GM23338 (cell line): Measurements from ENCODE around the gene RASA4. TPM values are rescaled to one million over a fixed set of nuclear protein-coding genes. Genes with fewer than 3 reads are reported as not detected.
"Not testable (repeated sequence)": the region's sequence is repeated elsewhere in the genome, so short reads cannot be mapped to it uniquely, and the experiment has no call there.

Experiments used
- ATAC-seq: fragments of 200-7000 bp; cut with Tn5 transposase; 3 replicates; pipeline ENCODE4 v1.9.1; 2020
- DNase-seq: peaks from one replicate; pipeline ENCODE4 v3.0.0-alpha.2; 2015; ENCODE audit warnings: low spot score
- H2AFZ ChIP-seq: fragments of 200-600 bp; sonication (generic); 2 replicates; pipeline ENCODE4 v1.8.0; 2016; ENCODE audit warnings: antibody characterized with exemption, mild to moderate bottlenecking, moderate library complexity
- H3F3A ChIP-seq: fragments of 200-600 bp; sonication (generic); replicated peaks from 2 replicates; pipeline ENCODE4 v1.8.0; 2017; ENCODE audit warnings: antibody characterized with exemption, mixed run types, low read depth
- H3K27ac ChIP-seq: fragments of 200-600 bp; sonication (generic); 2 replicates; pipeline ENCODE4 v1.6.1; 2016; ENCODE audit warnings: low read depth
- H3K27me3 ChIP-seq: fragments of 200-600 bp; sonication (generic); 2 replicates; pipeline ENCODE4 v1.8.0; 2016; ENCODE audit warnings: mild to moderate bottlenecking, mixed run types, moderate library complexity; ENCODE audit not compliant: insufficient read depth
- H3K36me3 ChIP-seq: fragments of 200-600 bp; sonication (generic); 2 replicates; pipeline ENCODE4 v1.8.0; 2016; ENCODE audit warnings: mild to moderate bottlenecking; ENCODE audit not compliant: insufficient read depth
- H3K4me1 ChIP-seq: fragments of 200-600 bp; sonication (generic); 2 replicates; pipeline ENCODE4 v1.8.0; 2016; ENCODE audit warnings: mild to moderate bottlenecking, moderate library complexity; ENCODE audit not compliant: insufficient read depth
- H3K4me2 ChIP-seq: fragments of 200-600 bp; sonication (generic); 2 replicates; pipeline ENCODE4 v1.7.1; 2017; ENCODE audit warnings: mixed run types
- H3K4me3 ChIP-seq: fragments of 200-600 bp; sonication (generic); 2 replicates; pipeline ENCODE4 v1.6.1; 2016; ENCODE audit warnings: mixed run types
- H3K79me2 ChIP-seq: fragments of 200-600 bp; sonication (generic); replicated peaks from 2 replicates; pipeline ENCODE4 v1.8.0; 2017; ENCODE audit warnings: mild to moderate bottlenecking; ENCODE audit not compliant: insufficient read depth
- H3K9me2 ChIP-seq: fragments of 200-600 bp; sonication (generic); 2 replicates; pipeline ENCODE4 v1.8.0; 2017; ENCODE audit not compliant: insufficient read depth
- H4K20me1 ChIP-seq: fragments of 200-600 bp; sonication (generic); replicated peaks from 2 replicates; pipeline ENCODE4 v1.8.0; 2017; ENCODE audit warnings: mild to moderate bottlenecking; ENCODE audit not compliant: insufficient read depth
- H3K27ac Mint-ChIP-seq: 2 replicates; pipeline ENCODE4 v1.8.0; 2020; ENCODE audit warnings: inconsistent platforms, mild to moderate bottlenecking, moderate library complexity, mixed read lengths
- H3K27me3 Mint-ChIP-seq: 3 replicates; pipeline ENCODE4 v1.8.0; 2022; ENCODE audit warnings: low read depth, mild to moderate bottlenecking, moderate library complexity, mixed read lengths, inconsistent platforms; ENCODE audit not compliant: insufficient read depth, poor library complexity
- H3K36me3 Mint-ChIP-seq: 3 replicates; pipeline ENCODE4 v1.8.0; 2021; ENCODE audit warnings: low read depth, mild to moderate bottlenecking, inconsistent platforms, moderate library complexity, mixed read lengths
- H3K4me1 Mint-ChIP-seq: 3 replicates; pipeline ENCODE4 v1.8.0; 2020; ENCODE audit warnings: mild to moderate bottlenecking, inconsistent platforms, mixed read lengths
- H3K4me3 Mint-ChIP-seq: 3 replicates; pipeline ENCODE4 v1.8.0; 2021; ENCODE audit warnings: moderate library complexity, mild to moderate bottlenecking, inconsistent platforms, mixed read lengths
- H3K9me3 Mint-ChIP-seq: 3 replicates; pipeline ENCODE4 v1.8.0; 2020; ENCODE audit warnings: moderate library complexity, mild to moderate bottlenecking, inconsistent platforms, mixed read lengths
- polyA plus RNA-seq: library from polyadenylated mRNA; unstranded; fragments of >200 nt; fragmentation: Nextera tagmentation; extraction: Ambion mirVana; gene quantifications from 2 replicates; pipeline ENCODE4 v1.2.1, GENCODE V29; 2016
- total RNA-seq: library from RNA; depleted of rRNA; stranded (reverse); fragments of >200 nt; shearing (Covaris generic); gene quantifications from 2 replicates; pipeline ENCODE4 v1.2.3, GENCODE V29; 2014

Gene RASA4
- total and polyA plus RNA-seq, 2 experiments from 2014 or later = 2.6 to 4.4 TPM

GRCh38 chr7:102540604-102541003 is 76.0 kb downstream of the RASA4 start:
- H3F3A ChIP-seq, H3K27me3 ChIP-seq, H3K27me3 Mint-ChIP-seq, DNase-seq, H3K36me3 Mint-ChIP-seq, H4K20me1 ChIP-seq, H3K79me2 ChIP-seq, H3K27ac Mint-ChIP-seq, H3K36me3 ChIP-seq, H2AFZ ChIP-seq, H3K4me3 ChIP-seq, H3K27ac ChIP-seq, H3K9me2 ChIP-seq, H3K4me3 Mint-ChIP-seq, ATAC-seq, H3K4me1 ChIP-seq, H3K4me2 ChIP-seq, H3K4me1 Mint-ChIP-seq, H3K9me3 Mint-ChIP-seq: not testable (repeated sequence)

- not testable (repeated sequence) for H2AFZ ChIP-seq, H3K9me3 Mint-ChIP-seq, H4K20me1 ChIP-seq, H3K27me3 ChIP-seq, H3F3A ChIP-seq, ATAC-seq, H3K27me3 Mint-ChIP-seq, H3K27ac Mint-ChIP-seq, H3K36me3 ChIP-seq, H3K4me1 ChIP-seq, H3K4me3 ChIP-seq, H3K79me2 ChIP-seq, H3K4me3 Mint-ChIP-seq, H3K27ac ChIP-seq, H3K4me1 Mint-ChIP-seq, H3K4me2 ChIP-seq, H3K36me3 Mint-ChIP-seq, DNase-seq, H3K9me2 ChIP-seq
Observed at GRCh38 chr7:102535062-102535615, 81.4 kb downstream of the RASA4 start.

GRCh38 chr7:102532127-102532526 is 84.4 kb downstream of the RASA4 start:
- H3K36me3 ChIP-seq, H3K4me3 ChIP-seq, H3K4me2 ChIP-seq, ATAC-seq, H3K4me1 Mint-ChIP-seq, H2AFZ ChIP-seq, H3K9me2 ChIP-seq, DNase-seq, H3F3A ChIP-seq, H3K4me1 ChIP-seq, H4K20me1 ChIP-seq, H3K27ac ChIP-seq, H3K79me2 ChIP-seq, H3K36me3 Mint-ChIP-seq, H3K27ac Mint-ChIP-seq, H3K27me3 Mint-ChIP-seq, H3K9me3 Mint-ChIP-seq, H3K27me3 ChIP-seq, H3K4me3 Mint-ChIP-seq: not testable (repeated sequence)

GRCh38 chr7:102531583-102531982 is 85.0 kb downstream of the RASA4 start:
- not testable (repeated sequence) for H3K36me3 ChIP-seq, H3K4me1 Mint-ChIP-seq, DNase-seq, H3K4me3 ChIP-seq, H3K4me3 Mint-ChIP-seq, H2AFZ ChIP-seq, H3K27me3 Mint-ChIP-seq, H3K4me2 ChIP-seq, H3K27ac Mint-ChIP-seq, H3K9me2 ChIP-seq, H3K27ac ChIP-seq, ATAC-seq, H3K27me3 ChIP-seq, H3K9me3 Mint-ChIP-seq, H3K36me3 Mint-ChIP-seq, H3K4me1 ChIP-seq, H4K20me1 ChIP-seq, H3K79me2 ChIP-seq, H3F3A ChIP-seq

GRCh38 chr7:102527822-102528793 is 88.4 kb downstream of the RASA4 start:
- not testable (repeated sequence) for H3K4me1 Mint-ChIP-seq, H3K27ac ChIP-seq, H3K4me2 ChIP-seq, H3K36me3 Mint-ChIP-seq, H3K27me3 ChIP-seq, H3K4me3 Mint-ChIP-seq, H3K79me2 ChIP-seq, H3F3A ChIP-seq, H3K4me1 ChIP-seq, DNase-seq, H3K9me3 Mint-ChIP-seq, H3K36me3 ChIP-seq, H4K20me1 ChIP-seq, H3K4me3 ChIP-seq, H2AFZ ChIP-seq, H3K27ac Mint-ChIP-seq, ATAC-seq, H3K9me2 ChIP-seq, H3K27me3 Mint-ChIP-seq

GRCh38 chr7:102527182-102527581 is 89.4 kb downstream of the RASA4 start:
- H3K27ac ChIP-seq, H3K4me2 ChIP-seq, H4K20me1 ChIP-seq, H3K4me1 Mint-ChIP-seq, H3K4me3 ChIP-seq, H3F3A ChIP-seq, H3K4me1 ChIP-seq, H2AFZ ChIP-seq, H3K27me3 ChIP-seq, H3K4me3 Mint-ChIP-seq, H3K36me3 Mint-ChIP-seq, H3K9me2 ChIP-seq, H3K27me3 Mint-ChIP-seq, ATAC-seq, H3K9me3 Mint-ChIP-seq, H3K79me2 ChIP-seq, H3K27ac Mint-ChIP-seq, H3K36me3 ChIP-seq, DNase-seq: not testable (repeated sequence)
